GM21515 (cell line): ENCODE measurements around the gene CCDC12.
A peak's percentile ranks its signal among the peaks of the same experiment; 100 is the strongest.
"Not testable (repeated sequence)": the region's sequence is repeated elsewhere in the genome, so short reads cannot be mapped to it uniquely, and the experiment has no call there.

ENCODE experiments used
- ATAC-seq: cut with Tn5 transposase; IDR thresholded peaks from one replicate; pipeline ENCODE4 v1.9.1; 2021; ENCODE audit not compliant: unreplicated experiment

The CCDC12 gene

DNA sequence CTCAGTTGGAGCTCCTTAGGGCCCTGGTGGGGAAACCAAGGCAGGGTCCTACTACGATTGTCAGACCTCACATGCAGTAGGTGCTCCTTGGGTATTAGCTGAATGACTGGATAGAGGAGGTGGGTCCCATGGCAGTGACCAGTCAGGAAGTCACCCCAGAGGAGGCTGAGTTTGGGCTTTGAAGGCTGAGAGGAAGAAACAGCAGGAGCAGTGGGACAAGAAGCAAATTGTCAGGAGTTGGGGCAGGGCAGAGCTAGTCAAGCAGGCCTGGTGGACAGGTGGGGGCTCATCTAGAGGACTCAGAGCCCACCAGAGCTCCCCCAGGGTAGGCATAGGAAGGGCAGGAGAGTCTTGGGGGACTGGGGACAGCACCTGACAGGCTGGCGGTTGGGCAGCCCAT lies 6.0 kb upstream of the CCDC12 start:
- ATAC-seq, result no peak

DNA sequence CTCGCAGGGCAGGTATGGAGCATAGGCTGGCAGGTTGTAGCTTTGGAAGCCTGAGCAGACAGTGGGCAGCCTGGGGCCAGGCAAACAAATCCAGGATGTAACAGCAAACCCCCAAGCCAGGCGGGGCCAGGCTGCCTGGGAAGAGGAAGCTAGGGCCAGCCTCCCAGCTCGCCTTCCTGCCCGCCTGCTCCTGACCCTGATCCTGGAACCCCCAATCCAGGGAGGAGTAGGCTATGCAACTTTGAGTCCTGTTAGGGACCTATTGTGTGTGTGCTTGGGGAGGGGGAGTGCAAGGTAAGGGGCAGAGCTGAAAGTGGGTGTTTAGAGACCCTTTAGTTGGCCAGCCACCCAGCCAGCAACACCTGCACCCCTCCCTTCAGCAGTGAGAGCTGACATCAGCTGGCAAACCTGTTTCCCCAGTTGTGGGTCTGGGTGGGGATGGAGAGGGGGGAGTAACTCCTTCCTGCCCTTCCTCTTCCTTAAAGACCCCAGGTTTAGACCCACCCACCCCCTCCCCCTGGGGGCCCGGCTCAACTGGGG lies 5.5 kb upstream of the CCDC12 start:
- ATAC-seq, result no peak

DNA sequence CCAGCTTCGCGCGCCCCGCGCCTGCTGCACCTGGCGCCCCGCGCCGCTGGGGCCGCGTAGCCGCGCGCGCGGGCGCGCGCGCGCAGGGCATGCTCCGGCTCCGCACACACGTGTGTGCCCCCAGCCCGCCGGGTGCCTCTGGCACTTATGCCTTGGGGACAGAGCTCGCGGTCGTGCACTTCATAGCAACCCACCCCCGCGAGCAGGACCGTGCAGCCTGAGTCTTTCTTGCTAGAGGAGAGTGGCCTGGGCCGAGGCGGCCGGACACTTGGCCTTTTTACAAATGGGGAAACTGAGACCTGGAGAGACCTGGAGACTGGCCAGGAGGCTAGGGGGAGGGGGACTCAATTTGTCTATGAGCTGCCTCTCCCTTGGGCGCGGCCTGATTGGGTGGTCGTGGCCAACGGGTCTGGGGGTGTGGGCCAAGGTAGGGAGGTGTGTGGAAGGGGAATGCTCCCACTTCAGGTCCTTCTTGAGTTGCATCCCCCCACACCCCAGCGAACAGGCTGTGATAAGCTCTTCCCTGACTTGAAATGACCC lies 3.5 kb upstream of the CCDC12 start:
- peak; percentile 0 for ATAC-seq

DNA sequence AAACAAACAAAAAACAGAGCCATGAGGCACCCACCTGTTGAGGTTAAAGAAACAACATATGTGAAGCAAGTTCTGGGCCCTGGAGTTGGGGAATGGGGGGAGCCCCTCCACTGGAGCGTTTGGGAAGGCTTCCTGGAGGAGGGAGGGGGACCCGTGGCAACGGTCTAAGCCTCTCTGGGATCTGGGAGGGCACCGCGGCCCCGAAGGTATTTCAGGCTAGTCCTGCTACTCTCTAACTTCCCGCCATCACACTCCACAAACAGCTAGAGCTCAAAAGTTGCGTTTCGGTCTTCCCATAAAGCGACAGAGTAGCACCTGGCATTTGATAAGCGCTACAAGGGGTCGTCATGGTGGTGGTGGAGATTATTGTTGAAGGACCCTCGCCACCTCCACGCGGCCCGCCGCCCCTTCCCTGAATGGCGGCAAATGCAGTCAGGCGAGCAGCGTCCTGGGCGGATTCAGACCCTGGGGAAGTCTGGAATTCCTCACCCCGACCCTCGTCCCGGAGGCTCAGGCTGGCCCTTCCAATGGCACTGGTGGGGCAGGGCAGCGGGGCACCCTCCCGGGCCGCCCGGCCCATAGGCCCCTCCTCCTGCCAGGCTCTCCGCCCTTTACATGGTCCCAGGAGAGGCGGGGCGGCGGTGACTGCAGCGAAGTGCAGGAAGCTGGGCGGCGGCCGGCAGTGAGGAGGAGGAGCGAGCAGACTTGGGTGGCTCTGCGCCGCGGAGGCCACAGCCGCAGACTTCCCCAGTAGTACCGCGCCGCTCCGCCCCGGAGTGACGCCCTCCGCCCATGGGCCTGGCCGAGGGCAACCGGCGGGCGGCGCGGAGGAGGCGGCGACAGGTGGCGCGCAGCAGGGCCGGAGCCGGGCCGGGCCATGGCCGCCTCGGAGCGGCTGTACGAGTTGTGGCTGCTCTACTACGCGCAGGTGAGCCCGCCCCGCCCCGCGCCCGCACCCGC lies 2.7 kb upstream of the CCDC12 start, which contains the start of gene NBEAL2:
NBEAL2 (plus strand) TSS at position 682 of the 960 bp plus-strand sequence; CDS start at position 878, 196 bp downstream.
- ATAC-seq, result peak; percentile 62

DNA sequence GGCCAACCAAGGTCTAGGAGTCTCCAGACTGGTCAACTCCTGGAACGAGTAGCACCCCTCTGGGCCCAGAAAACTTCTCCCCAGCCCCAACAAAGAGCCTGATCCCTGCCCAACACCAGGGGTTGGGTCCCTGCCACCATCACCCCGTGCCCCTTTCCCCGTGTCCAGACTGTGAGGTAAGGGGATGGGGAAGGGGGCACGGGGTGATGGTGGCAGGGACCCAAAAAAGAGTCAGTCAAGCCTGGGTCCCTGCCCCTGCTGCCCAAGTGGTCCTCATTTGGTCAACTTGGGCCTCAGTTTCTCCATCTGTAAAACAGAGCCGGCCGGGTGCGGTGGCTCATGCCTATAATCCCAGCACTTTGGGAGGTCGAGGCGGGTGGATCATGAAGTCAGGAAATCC lies 1.8 kb upstream of the CCDC12 start:
- ATAC-seq, result no peak

GRCh38 chr3:46977811-46978195 lies 1.3 kb upstream of the CCDC12 start:
- ATAC-seq, result no peak

GRCh38 chr3:46974421-46975171 lies 1.9 kb downstream of the CCDC12 start:
- ATAC-seq, result no peak

DNA sequence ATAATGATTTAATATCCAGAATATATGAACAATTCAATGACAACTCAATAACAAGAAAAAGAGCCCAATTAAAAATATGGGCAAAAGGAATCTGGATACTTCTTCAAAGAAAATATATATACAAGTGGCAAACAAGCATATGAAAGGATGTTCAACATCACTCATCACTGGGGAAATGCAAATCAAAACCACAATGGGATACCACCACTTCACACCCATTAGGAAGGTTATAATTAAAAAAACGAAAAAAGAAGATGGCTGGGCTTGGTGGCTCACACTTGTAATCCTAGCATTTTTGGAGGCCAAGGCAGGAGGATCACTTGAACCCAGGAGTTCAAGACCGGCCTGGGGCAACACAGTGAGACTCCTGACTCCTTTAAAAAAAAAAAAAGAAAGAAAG lies 4.1 kb downstream of the CCDC12 start:
- no peak for ATAC-seq

DNA sequence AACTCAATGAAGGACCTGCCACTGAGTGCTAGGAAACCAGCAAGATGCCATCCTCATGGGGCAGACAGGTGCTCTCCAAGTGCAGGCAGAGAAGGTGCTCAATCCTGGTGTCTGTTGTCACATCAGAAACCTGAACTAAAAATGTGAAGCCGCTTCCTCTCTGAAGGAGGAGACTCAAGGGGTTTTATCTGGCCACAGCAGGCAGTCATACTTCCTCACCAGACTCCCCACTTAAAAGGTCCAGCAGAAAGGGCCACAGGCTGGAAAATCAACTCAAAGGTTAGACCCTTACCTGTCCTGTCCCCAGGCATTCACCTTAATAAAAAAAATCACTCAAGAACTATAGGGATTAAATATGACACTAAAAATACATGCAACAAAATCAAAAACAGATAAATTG lies 4.8 kb downstream of the CCDC12 start:
- no peak for ATAC-seq

DNA sequence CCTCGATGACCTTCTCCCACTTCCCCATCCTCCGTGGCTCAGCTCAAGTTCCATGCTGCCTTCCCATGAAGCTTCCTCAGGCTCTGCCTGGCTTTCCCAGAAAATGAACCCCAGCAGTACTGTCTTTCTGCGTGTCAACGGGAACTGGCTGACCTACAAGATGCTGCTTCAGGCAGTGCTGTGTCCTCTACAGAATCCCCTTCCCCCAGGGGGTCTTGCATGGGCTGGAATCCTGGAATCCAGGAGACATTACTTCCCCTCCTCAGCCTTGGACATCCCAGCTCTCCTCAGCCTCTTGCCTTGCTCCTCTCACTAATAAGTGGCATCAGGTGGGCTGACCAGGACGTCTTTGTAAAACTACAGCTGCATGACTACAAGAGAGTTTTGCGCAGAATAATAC lies 5.4 kb downstream of the CCDC12 start:
- no peak for ATAC-seq

DNA sequence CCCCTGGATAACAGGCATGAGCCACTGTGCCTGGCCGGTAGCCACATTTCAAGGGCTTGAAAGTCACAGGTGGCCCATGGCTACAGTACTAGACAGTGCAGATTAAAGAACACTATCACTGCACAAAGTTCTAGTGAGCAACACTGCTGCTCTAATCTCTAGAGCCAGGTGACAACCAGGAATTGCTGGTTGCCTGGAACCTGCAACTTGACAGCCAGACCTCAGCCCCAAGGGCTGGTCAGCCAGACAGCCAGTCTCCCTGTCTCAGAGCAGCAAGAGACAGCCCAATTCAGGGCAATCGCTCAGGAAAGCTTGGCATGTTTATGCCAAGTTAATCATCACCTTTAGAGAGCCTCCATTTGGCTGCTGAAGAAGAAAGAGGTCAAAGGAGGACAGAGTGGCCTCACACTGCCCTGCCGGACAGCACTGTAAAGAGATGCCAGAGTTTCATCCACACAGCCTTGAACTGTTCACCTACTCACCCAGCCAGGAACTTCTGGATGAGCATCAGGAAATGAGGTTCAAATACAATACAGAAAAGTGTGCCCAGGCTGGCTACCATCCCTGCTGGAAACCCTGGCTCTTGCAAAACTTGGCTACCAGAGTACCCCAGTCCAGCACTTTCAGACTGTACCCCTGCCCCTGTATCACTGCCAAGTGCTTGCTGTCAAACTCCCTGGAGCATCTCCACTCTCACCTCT lies 6.0 kb downstream of the CCDC12 start:
- no peak for ATAC-seq

- ATAC-seq, result no peak
Measured at GRCh38 chr3:46968783-46969428, 7.6 kb downstream of the CCDC12 start.

GRCh38 chr3:46966811-46967210 lies 9.7 kb downstream of the CCDC12 start:
- ATAC-seq, result no peak

- no peak for ATAC-seq
Measured at GRCh38 chr3:46965151-46965550, 11.4 kb downstream of the CCDC12 start.

- ATAC-seq, result not testable (repeated sequence)
Measured at GRCh38 chr3:46964038-46964590, 12.4 kb downstream of the CCDC12 start.

GRCh38 chr3:46962990-46963389 lies 13.6 kb downstream of the CCDC12 start:
- no peak for ATAC-seq

DNA sequence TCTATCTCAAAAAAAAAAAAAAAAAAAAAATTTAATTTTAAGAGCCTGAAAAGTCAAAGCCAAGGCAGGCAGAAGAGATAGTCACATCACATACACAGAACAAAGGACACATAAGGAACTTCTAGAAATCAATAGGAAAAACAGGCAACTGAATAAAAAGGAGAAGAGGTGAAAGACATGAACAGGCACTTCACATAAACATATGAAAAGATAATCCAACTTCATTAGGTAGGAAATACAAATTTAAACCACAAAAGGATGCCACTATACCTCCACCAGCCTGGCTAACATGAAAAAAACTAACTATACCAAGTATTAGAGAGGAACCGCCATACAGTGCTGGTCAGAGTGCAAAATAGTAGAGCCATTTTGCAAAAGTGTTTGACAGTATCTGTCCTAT lies 14.1 kb downstream of the CCDC12 start:
- ATAC-seq, result no peak

- no peak for ATAC-seq
Measured at GRCh38 chr3:46960835-46961234, 15.7 kb downstream of the CCDC12 start.

DNA sequence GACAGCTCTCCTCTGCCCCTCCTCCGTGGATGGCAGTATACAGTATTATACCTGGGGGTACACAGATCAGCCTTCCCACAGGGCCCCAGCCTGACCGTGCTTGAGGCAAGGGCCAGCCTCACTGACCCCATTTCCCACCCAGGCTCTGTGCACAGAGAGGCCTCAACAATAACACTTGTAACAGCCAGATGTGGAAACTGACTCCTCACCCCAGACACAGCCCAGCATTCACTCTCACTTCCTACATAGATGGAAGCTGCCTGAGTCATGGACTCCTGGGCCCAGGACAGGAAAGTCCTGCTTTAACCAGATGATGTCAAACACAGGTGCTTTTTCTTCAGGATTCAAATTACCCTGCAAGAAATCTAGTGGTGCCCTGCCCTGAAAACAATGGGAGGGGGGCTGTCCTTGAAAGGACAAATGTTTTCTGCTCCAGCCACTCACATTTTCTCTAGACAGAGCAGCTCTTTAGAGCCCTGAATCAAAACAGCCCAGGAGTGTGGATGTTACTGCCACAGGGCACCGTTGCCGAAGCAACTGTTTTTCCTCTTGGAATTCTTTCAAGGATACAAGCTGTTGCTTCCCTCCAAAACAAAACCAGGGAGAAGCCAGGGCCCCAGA lies 16.4 kb downstream of the CCDC12 start:
- no peak for ATAC-seq

- no peak for ATAC-seq
Measured at GRCh38 chr3:46959161-46959511, 17.4 kb downstream of the CCDC12 start.
